ELF-1 (cell line): ENCODE measurements around the gene SGSM1.

ENCODE experiments used
- DNase-seq: peaks from one replicate; pipeline ENCODE4 v3.0.0-alpha.2; 2016; ENCODE audit warnings: low read depth, low spot score

SGSM1 gene

DNA sequence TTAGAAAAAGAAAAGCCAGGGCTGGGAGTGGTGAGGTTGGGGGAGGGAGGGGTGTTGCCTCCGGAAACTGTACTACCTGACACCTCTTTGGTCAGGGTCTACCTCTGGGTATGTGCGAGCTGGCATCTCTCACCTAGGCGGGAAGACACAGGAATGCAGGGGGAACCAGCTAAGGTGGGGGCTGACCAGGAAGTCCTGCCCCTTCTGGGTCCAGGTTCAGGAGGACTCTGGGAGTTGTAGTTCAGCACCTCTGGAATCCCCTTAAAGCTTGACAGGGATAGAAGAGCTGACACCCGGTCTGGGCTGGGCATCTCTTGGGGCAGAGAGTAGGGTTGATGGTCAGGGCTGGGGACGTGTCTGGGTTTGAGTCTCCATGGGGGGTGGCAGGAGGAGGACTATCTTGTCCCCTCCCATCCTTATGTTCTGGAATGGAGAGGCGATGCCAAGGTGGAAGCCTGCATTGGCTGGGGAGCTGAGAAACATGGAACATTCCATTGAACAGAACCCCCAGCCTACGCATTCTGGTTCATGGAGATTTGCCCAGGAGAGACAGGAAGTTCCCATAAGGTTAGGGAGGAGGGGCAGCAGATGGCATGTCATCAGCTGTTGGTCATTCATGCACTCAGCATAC, 144.4 kb downstream of the SGSM1 start:
- peak; percentile 84 for DNase-seq

DNA sequence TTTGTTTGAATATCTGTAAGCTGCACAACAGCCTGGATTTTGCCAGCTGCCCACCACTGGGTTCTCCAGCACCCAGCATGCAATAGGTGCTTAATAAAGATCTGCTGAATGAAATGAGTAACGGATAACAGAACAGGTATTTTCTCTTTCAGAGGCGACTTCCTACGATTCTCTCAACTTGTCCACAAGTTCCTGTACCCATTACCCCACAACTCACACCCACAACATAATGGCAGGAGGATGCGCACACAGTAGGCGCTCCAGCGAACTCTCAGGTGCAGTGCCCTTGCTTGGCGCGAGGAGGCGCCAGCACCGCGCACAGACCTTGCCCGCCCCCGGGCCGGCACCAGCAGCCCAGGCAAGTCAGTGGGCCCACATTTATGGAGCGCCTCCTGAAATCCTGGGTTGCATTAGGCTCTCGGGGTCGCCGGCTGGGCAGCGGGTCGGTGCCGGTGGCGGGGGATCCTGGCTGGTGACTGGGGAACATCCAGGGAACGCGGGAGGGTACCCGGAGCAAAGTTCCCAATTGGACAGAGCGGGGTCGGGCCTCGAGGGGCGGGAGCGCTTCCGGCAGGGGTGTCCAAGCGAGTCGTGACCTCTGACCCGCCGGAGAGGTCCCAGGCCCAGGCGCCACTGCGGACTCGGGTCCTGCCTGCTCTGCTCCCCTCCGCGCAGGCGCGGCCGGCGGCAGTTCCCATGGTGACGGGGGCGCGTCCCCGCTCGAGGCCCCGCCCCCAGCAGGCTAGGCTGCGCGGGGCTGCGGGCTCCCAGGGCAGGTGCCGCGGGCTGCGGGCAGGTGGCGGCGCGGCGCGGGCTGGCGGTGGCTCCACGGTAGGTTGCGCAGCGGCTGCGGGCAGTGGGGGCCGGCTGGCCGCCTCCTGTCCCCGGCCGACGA, 146.2 kb downstream of the SGSM1 start, which contains the start of gene KIAA1671:
Gene KIAA1671, plus strand, starts transcription at position 775 of the 895 bp plus-strand sequence. CDS start 75,284 bp downstream, outside the sequence.
- peak; percentile 97 for DNase-seq

DNA sequence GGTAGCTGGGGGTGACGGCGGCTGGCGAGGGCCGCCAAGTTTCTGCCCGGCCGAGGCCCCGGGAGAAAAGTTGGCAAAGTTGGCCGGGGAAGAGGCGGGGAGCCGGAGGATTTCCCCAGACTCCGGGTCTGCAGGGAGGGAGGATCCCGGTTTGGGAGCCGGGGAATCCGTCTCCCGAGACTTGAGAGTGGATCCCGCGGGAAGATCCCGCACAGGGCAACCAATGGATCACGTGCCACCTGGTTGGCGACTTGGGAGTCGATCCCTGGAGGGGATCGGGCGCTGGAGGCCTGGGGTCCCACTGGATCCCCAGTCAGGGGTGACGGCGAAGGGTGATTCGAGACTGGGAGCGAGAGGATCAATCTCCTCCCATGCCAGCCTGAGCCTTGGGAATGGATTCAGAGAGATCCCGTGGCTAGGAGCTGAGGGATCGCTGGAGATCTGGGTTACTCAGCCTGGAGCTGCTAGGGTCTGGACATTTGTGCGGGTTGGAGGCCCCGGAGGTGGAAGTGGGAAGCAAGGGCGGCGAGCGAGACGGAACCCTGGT, 146.9 kb downstream of the SGSM1 start:
- peak; percentile 85 for DNase-seq

DNA sequence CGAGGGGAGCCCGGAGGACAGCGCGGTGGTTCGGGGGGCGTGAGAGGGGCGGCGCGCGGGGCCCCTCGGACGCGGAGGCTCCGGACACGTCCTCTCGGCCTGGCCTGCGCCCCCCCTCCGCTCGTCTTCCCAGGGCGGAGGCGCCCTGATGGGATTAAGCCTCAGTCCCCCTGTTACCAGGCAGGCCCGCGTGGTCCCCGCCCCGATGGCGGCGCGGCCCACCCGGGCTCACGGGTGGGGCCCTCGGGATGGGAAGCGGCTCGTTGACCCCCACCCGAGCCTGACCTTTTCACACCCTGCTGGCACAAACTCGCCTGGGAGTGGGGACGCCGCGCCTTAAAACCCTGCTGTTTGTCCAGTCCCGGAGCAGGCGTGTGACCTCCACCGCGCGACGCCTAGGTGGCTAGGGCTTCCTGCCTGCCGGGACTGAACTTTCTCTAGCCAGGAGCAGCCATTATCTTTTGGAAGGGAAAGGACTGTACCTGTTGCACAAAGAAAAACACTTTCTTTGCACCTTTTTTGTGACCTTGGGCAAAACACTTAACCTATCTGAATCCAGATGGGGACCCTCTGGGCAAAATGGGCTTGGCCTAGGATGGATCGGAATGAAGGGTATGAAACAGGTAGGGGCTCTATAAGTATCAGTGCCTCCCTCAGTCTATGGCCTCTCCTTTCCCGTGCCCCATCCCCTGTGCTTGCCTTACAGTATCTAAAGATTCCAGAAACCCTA, 147.5 kb downstream of the SGSM1 start:
- DNase-seq = peak; percentile 49

DNA sequence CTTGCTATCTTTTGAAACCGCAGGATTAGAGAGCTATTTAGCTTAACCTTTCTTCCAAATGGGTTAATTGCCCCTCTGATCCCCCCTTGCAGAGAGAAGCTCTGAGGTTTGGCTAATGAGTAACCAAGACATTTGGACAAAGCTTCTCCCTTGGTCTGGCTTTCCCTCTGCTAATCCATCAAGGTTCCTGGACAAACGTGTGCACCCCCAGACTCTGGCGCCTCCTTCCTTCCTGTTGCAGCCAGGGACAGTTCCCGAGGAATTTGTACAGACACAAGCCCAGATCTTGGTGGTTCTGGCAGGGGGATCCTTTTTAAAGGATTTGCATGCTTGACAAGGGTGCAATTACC, 148.1 kb downstream of the SGSM1 start:
- peak; percentile 67 for DNase-seq

DNA sequence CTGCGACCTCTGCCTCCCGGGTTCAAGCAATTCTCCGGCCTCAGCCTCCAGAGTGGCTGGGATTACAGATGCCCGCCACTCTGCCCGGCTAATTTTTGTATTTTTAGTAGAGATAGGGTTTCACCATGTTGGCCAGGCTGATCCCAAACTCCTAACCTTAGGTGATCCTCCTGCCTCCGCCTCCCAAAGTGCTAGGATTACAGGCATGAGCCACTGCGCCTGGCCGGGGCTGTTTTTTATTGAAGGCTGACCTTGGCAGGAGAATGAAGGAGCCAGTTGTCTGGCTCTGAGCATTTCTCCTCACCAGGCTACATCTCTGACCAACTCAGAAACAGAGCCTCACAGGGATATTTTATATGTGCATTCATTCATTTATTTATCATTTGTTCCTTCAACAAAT, 148.8 kb downstream of the SGSM1 start:
- DNase-seq = no peak

DNA sequence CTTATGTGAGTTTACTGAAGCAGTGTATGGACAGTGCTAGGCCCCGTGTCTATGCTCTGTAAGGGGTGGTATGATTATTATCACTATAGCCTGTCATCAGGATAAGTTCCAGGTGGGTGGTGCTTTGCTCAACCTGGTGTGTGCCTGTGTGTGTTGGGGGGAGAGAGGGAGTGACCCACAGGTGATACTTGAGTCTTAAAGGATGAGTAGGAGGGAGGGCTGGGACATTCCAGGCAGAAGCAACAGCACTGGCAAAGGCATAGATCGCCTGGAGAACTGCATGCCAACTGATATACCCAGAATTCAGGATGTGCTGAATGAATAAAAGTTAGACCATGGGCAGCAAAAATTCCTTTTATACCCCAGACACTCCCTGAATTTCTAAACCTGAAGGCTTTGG, 151.0 kb downstream of the SGSM1 start:
- DNase-seq = no peak

DNA sequence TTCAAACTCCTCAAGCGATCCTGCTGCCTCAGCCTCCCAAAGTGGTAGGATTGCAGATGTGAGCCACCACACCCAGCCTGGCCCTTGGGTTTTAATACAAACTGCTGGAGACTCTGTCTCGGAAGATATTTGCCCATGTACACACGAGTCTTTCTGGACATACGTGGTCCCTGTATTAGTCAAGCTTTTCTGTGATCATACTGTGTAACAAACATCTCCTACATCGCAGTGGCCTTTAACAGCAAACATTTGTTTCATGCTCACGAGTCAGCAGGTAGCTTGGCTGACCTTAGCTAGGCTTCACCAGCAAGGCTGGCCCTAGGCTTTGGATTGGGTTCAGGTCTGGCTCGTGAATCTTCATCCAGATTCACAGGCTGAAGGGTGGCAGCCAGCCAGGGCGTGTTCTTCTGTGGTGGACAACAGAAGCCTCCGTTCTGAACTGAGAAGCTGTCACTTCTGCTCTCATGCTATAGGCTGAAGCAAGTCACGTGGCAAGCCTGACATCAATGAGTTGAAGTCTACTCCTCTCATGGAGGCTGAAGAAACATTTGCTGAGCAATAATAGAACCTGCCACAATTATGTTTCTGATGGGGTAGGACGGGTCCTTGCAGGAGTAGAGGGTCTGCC, 155.3 kb downstream of the SGSM1 start:
- DNase-seq = no peak

DNA sequence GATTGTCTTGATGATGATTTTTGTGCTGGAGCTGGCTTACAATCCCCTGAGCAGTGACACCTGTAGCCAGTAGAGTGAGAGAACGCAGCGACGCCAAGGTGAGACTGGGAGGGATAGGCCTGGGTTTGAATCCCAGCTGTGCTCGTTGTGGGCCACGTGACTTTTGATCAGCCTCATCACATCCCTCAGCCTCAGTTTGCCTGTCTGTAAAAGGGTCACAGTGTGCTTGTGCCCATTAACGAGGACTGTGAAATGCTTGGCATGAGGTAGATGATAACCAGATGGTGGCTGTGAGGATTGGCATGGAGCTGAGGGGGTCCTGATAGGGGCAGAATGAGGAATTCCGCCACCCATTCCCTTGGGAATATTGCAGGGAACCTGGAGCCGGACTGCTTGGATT, 156.1 kb downstream of the SGSM1 start:
- no peak for DNase-seq

DNA sequence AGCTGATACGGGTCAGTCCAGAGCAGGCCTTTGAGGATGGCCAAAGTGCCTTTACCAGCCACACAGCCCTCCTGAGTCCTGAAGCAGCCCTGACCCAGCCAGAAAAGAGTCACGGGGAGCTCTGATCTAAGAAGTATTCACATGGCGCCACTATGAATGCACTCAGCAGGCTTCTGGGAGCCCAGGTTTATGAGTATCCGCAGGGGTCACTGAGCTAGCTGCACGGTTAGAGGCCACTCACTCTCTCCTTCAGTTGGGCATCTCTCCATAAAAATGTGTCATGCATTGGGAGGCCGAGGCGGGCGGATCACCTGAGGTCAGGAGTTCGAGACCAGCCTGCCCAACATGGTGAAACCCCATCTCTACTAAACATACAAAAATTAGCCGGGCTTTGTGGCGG, 156.8 kb downstream of the SGSM1 start:
- DNase-seq = no peak

DNA sequence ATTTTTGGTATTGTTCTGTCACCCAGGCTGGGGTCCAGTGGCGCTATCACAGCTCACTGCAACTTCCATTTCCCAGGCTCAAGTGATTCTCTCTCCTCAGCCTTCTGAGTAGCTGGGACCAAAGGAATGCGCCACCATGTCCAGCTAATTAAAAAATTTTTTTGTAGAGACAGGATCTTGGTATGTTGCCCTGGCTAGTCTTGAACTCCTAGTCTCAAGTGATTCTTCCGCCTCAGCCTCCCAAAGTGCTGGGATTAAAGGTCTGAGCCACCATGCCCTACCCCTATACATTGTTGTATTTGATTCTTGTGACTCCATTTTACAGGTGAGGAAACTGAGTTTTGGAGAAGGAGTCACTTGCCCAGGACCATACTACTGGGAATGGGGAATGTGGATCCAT, 158.4 kb downstream of the SGSM1 start:
- no peak for DNase-seq

DNA sequence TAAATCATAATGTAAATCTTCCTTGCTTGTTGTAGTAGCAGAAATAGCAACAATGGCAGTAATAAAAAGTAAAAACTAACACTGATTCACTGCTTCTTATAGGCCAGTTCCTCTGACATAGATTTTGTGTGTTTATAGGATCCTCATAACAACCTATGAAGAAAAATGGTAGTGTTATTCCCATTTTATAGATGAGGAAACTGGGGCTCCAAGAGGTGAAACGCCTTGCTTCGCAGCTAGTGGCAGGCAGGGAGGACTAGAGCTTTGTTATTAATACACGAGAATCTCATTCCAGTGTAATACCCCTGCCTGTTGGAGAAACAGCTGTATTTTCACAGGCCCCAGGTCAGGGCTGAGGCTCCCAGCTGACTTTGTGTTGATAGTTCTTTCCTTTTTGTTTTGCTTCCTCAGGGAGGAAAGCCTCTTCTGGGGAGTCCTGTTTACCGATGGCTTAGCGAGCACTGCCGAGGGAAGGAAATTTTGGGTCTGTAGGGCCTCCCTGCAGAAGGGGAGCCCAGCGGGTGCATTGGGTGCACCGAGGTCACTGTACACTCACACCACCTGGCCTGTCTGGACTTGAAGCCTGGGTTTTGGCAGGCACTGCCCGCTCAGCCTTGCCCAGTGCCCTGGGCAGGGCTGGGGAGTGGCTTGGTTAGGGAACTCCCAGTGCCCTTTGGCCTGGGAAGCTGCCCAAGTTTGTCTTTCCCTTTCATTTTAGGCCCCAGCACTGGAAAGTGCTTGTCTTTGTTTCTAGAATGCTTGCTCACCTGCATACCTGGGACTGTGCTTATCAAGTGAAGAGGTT, 160.0 kb downstream of the SGSM1 start:
- DNase-seq = peak; percentile 37

DNA sequence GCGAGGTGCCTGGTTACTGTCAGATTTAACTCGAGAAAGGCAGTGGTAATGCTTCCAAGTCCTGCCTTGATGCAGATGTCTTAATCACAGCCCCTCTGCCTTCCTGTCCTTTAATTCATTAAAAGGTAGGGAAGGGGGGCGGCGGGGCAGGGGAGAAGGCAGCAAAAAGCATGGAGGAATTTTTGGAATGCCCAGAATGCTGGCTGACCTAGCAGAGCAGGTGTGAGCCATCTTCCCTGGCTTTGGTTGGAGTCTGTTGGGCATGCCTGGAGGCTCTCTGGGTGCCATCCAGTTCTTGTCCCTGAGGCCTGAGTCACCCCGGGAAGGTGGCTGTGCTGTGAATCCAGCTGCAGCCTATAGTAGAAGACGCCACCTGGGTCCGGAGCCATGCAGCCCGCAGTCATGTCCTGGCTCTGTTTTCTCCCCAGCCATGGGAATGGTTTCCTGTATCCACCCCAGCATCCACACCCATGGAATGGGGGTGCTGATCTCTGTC, 162.1 kb downstream of the SGSM1 start:
- DNase-seq = peak; percentile 83

DNA sequence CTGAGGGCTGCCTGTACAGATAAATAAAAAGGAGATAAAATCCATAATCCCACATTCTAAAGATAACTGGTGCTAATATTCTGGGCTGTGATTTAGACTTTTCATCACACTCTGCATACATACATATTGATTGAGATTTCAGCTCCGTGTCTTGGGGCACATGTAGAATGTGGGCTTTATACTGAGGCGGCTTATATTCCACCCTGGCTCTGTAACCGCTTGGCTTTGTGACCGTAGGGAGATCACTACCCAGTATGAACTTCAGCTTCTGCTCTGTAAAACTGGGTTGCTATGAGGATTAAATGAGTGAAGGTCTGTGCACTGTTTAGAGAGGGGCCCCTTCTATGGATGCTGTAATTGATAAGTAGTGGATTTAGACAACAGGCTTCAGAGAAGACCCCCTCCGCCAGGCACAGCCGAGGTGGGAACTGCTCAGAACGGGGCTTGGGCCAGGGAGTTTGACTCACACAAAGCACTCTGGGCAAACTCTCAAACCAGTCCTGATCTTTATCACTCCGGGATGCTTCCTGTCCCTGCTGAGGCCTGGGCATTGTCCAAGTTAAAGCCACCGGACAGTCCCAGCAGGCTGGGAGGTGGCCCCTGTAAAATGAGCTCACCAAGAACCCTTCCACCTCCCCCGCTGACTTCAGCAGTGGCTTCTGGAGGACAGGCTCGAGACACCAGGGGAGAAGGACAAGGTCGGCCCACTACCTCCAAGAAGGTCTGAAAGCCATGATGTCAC, 163.7 kb downstream of the SGSM1 start:
- DNase-seq = peak; percentile 88

DNA sequence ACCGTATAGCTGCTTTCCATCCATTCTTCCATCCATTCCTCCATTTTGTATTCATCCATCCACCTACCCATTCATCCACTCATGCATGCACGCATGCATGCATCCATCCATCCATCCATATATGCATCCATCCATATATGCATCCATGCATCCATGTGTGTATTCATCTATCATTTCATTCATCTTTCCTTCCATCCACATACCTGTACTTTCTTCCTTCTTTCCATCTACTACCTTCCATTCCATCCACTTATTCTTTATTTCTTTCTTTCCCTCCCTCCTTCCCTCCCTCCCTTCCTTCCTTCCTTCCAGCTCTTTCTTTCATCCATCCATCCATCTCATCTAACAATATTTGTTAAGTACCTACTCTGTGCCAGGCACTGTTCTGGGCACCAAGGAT, 166.4 kb downstream of the SGSM1 start:
- DNase-seq = no peak

DNA sequence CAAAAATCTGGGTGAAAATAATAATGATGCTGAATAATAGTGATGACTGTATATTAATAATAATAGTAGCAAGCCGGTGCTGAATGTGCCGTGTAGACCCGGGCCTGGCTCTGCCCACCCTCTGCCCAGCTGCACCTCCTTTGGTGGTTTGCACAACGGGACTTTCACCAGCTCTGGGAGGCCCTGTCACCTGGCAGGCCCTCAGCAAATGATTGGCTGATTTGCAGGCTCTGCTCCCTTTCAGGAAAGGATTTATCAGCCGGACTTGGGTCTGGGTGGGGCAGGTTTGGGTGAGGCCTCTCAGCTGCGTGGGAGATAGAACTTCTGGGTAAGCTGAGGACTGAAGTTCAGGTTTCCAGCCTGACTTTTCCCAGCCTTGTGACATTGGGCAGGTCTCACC, 167.9 kb downstream of the SGSM1 start:
- DNase-seq = no peak

DNA sequence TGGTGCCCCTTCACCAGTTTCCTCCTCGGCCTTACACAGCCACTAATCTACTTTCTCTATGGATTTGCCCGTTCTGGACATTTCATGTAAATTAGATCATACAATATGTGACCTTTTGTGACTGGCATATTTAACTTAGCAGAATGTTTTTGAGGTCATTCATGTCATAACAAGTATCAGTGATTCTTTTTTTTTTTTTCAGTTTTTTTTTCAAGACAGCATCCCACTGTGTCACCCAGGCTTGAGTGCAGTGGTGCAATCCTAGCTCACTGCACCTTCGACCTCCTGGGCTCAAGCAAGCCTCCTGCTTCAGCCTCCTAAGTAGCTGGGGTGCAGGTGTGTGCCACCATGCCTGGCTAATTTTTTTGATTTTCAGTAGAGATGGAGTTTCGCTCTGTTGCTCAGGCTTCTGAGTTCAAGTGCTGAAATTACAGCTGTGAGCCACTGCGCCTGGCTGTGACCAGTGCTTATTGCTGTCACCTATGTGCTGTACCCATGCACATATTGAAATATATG, 169.2 kb downstream of the SGSM1 start:
- no peak for DNase-seq

DNA sequence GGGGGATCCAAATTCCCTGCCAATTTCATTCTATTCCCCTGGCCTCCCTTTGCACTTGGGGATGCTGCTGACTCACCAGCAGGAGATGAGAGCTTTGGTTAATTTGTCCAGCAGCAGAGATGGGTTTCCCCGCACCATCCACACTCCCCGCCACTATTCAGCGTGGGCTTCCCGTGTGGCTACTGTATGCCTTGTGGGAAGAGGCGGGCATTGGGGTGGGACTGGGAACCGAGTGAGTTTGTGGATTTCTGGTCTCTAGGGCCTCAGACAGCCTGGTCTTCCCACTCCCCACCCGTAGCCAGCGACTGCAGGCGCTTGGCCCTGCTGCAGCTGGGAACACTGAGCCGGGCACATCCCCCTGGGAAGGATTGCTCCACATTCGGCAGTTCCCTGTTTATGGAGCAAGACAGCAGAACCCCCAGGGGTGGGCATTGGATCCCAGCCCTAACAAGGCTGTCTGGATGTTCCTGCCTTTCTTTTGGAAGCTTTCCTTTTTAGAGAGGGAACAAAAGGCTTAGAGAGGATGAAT, 169.9 kb downstream of the SGSM1 start:
- no peak for DNase-seq

DNA sequence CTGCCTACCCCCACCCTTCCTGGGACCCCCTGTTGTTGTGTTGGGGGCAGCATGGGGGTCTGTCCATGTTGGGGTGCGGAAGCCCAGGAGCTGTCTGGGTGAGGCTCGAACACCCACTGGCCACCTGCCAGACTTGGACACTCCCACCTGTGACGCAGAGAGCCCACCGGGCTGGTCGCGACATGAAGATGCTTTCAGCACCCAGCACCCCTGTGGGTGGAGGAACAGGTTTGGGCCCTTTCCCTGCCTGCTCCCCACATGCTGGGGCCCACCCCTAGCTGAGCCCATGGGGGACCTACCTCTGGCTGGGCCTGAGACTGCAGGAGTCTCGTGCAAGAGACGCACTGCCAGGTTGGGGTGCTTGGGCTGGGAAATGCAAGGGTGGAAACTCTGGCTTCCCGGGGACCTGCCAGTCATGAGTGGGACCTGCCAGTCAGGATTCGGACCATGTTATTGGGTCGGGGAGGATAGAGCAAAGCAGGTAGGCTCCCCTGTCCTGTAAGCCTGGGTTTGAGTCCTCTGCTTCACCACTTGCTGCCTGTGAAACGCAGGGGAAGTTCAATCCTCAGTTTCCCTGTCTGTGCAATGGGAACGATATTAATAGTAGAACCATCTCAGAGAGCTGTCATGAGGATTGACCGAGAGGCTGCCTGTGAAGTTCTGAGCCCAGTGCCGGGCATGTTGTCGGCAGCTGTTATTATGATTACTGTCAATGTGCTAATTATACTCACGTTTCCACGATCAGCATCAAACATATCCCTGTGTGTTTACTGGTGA, 170.6 kb downstream of the SGSM1 start:
- no peak for DNase-seq
